ENCODE data around the gene CLDN10.

GRCh38 chr13:95624020-95624419 is 71.5 kb downstream of the CLDN10 start:
- TF ChIP-seq CTCF (IDR thresholded peaks at IDR 0.05) (peak in 2 of 3 experiments; percentile 38 to 47), POLR2A (IDR thresholded peaks at IDR 0.05) (no peak), POLR2AphosphoS5 (IDR thresholded peaks at IDR 0.05; ENCODE audit: insufficient read depth in 1 of 2, low read depth in 1 of 2) (no peak)

Measured in vagina (tissue), 2 donors.